Activated naive CD8-positive, alpha-beta T cell treated with anti-CD3 and anti-CD28 coated beads, Interleukin-2, amount 10 ng/mL, durations not matched to agents 7 days and 5 days (primary cell): ENCODE measurements around the gene ELF3. TPM values are rescaled to one million over a fixed set of nuclear protein-coding genes. Genes with fewer than 3 reads are reported as not detected.
"Not testable (repeated sequence)": the region's sequence is repeated elsewhere in the genome, so short reads cannot be mapped to it uniquely, and the experiment has no call there.

Experiments used
- ATAC-seq: fragments of 150-1000 bp; cut with Tn5 transposase; one replicate; pipeline ENCODE4 v1.10.0; 2021; ENCODE audit warnings: low read depth, moderate library complexity
- POLR2A ChIA-PET: fragments of 350-600 bp; sonication (Branson Sonifier 250); formaldehyde crosslinking; loops from one replicate; lab custom pipeline; 2021; ENCODE audit warnings: antibody characterized with exemption; lab: Charles Lee
- DNase-seq: peaks from one replicate; pipeline ENCODE4 v3.0.0; 2021
- H3K27ac Mint-ChIP-seq: one replicate; pipeline ENCODE4 v1.8.0; 2022; ENCODE audit warnings: mild to moderate bottlenecking, mixed read lengths
- H3K27me3 Mint-ChIP-seq: one replicate; pipeline ENCODE4 v1.8.0; 2022; ENCODE audit warnings: mild to moderate bottlenecking, moderate library complexity, mixed read lengths
- H3K36me3 Mint-ChIP-seq: one replicate; pipeline ENCODE4 v1.8.0; 2021; ENCODE audit warnings: mild to moderate bottlenecking, mixed read lengths
- H3K4me1 Mint-ChIP-seq: one replicate; pipeline ENCODE4 v1.8.0; 2021; ENCODE audit warnings: mixed read lengths
- H3K4me3 Mint-ChIP-seq: one replicate; pipeline ENCODE4 v1.8.0; 2022; ENCODE audit warnings: mild to moderate bottlenecking, moderate library complexity, mixed read lengths
- H3K9me3 Mint-ChIP-seq: one replicate; pipeline ENCODE4 v1.8.0; 2021; ENCODE audit warnings: mixed read lengths
- total RNA-seq, 2 experiments: library from RNA; stranded (reverse); gene quantifications; one replicate each; pipeline ENCODE4 v1.2.3, GENCODE V29; 2021

ELF3 gene
- total RNA-seq, 2 experiments from 2014 or later, result 0.82 to 0.83 TPM

- H3K9me3 Mint-ChIP-seq, result no peaks in the 10 kb centered on the region
- H3K27ac Mint-ChIP-seq, result no peak overlapping the region
- no peak overlapping the region for H3K4me3 Mint-ChIP-seq
- POLR2A ChIA-PET, result no interaction called here
- H3K4me1 Mint-ChIP-seq, result peaks cover 4% of the 10 kb centered on the region
- ATAC-seq (no peak), DNase-seq (no peak)
- H3K27me3 Mint-ChIP-seq, result peaks cover 3% of the 10 kb centered on the region
- no peaks in the 10 kb centered on the region for H3K36me3 Mint-ChIP-seq
Observed at GRCh38 chr1:202014060-202014459, 3.7 kb downstream of the ELF3 start.

GRCh38 chr1:202014915-202015661 is 4.7 kb downstream of the ELF3 start:
- H3K9me3 Mint-ChIP-seq, result no peaks in the 10 kb centered on the region
- H3K4me1 Mint-ChIP-seq, result peaks cover 2% of the 10 kb centered on the region
- H3K4me3 Mint-ChIP-seq, result no peak overlapping the region
- H3K27me3 Mint-ChIP-seq, result peaks cover 3% of the 10 kb centered on the region
- H3K27ac Mint-ChIP-seq, result no peak overlapping the region
- POLR2A ChIA-PET, result no interaction called here
- H3K36me3 Mint-ChIP-seq, result no peaks in the 10 kb centered on the region
- DNase-seq (no peak), ATAC-seq (no peak)

- H3K4me3 Mint-ChIP-seq, result no peak overlapping the region
- DNase-seq, result no peak
- H3K9me3 Mint-ChIP-seq, result no peaks in the 10 kb centered on the region
- no peak for ATAC-seq
- no peaks in the 10 kb centered on the region for H3K36me3 Mint-ChIP-seq
- peaks cover 2% of the 10 kb centered on the region for H3K4me1 Mint-ChIP-seq
- H3K27ac Mint-ChIP-seq, result no peak overlapping the region
- H3K27me3 Mint-ChIP-seq, result peaks cover 3% of the 10 kb centered on the region
- POLR2A ChIA-PET, result no interaction called here
Observed at GRCh38 chr1:202015662-202015937, 5.2 kb downstream of the ELF3 start.

- ATAC-seq, result no peak
- Mint-ChIP-seq H3K27ac (no peak overlapping the region), H3K27me3 (peaks cover 3% of the 10 kb centered on the region), H3K4me1 (peaks cover 2% of the 10 kb centered on the region), H3K36me3 (no peaks in the 10 kb centered on the region), H3K9me3 (no peaks in the 10 kb centered on the region), H3K4me3 (no peak overlapping the region)
- POLR2A ChIA-PET, result no interaction called here
- no peak for DNase-seq
Observed at GRCh38 chr1:202016022-202016810, 5.8 kb downstream of the ELF3 start.

GRCh38 chr1:202016811-202017748 is 6.7 kb downstream of the ELF3 start:
- Mint-ChIP-seq H3K4me1 (peaks cover 2% of the 10 kb centered on the region), H3K27ac (no peak overlapping the region), H3K9me3 (no peaks in the 10 kb centered on the region), H3K4me3 (no peak overlapping the region), H3K27me3 (peaks cover 3% of the 10 kb centered on the region), H3K36me3 (no peaks in the 10 kb centered on the region)
- no peak for DNase-seq
- no peak for ATAC-seq
- POLR2A ChIA-PET, result no interaction called here

- DNase-seq, result no peak
- Mint-ChIP-seq H3K4me3 (no peak overlapping the region), H3K36me3 (no peaks in the 10 kb centered on the region), H3K27ac (no peak overlapping the region), H3K9me3 (no peaks in the 10 kb centered on the region), H3K4me1 (peaks cover 2% of the 10 kb centered on the region), H3K27me3 (peaks cover 5% of the 10 kb centered on the region)
- POLR2A ChIA-PET, result no interaction called here
- no peak for ATAC-seq
Observed at GRCh38 chr1:202017749-202018467, 7.5 kb downstream of the ELF3 start.

- ATAC-seq (no peak), DNase-seq (no peak)
- H3K36me3 Mint-ChIP-seq, result no peaks in the 10 kb centered on the region
- H3K27ac Mint-ChIP-seq, result no peak overlapping the region
- POLR2A ChIA-PET, result no interaction called here
- no peak overlapping the region for H3K4me3 Mint-ChIP-seq
- H3K4me1 Mint-ChIP-seq, result peaks cover 2% of the 10 kb centered on the region
- peaks cover 6% of the 10 kb centered on the region for H3K27me3 Mint-ChIP-seq
- H3K9me3 Mint-ChIP-seq, result no peaks in the 10 kb centered on the region
Observed at GRCh38 chr1:202018468-202019234, 8.3 kb downstream of the ELF3 start.

GRCh38 chr1:202019235-202019558 is 8.8 kb downstream of the ELF3 start:
- H3K9me3 Mint-ChIP-seq, H3K27me3 Mint-ChIP-seq, H3K36me3 Mint-ChIP-seq, H3K4me3 Mint-ChIP-seq, ATAC-seq, H3K4me1 Mint-ChIP-seq, DNase-seq, H3K27ac Mint-ChIP-seq, POLR2A ChIA-PET: not testable (repeated sequence)

- Mint-ChIP-seq H3K27me3 (peaks cover 9% of the 10 kb centered on the region), H3K4me1 (peaks cover 2% of the 10 kb centered on the region), H3K4me3 (no peak overlapping the region), H3K27ac (no peak overlapping the region), H3K9me3 (no peaks in the 10 kb centered on the region), H3K36me3 (no peaks in the 10 kb centered on the region)
- ATAC-seq (no peak), DNase-seq (no peak)
- POLR2A ChIA-PET, result interaction anchor here (1.1 kb wide), 1 partner anchor 284 kb away, joined by 4 read pairs; no protein-coding TSS in a partner anchor
Observed at GRCh38 chr1:202023001-202023433, 12.6 kb downstream of the ELF3 start.

- Mint-ChIP-seq H3K27ac (no peak overlapping the region), H3K4me3 (no peak overlapping the region), H3K9me3 (no peaks in the 10 kb centered on the region), H3K4me1 (no peaks in the 10 kb centered on the region), H3K27me3 (peaks cover 13% of the 10 kb centered on the region), H3K36me3 (no peaks in the 10 kb centered on the region)
- POLR2A ChIA-PET, result no interaction called here
- no peak for DNase-seq
- no peak for ATAC-seq
Observed at GRCh38 chr1:202029171-202029665, 18.8 kb downstream of the ELF3 start.

GRCh38 chr1:202029727-202030126 is 19.3 kb downstream of the ELF3 start:
- H3K27ac Mint-ChIP-seq, result no peak overlapping the region
- H3K36me3 Mint-ChIP-seq, result no peaks in the 10 kb centered on the region
- no peak for ATAC-seq
- H3K4me1 Mint-ChIP-seq, result no peaks in the 10 kb centered on the region
- POLR2A ChIA-PET, result no interaction called here
- no peak for DNase-seq
- H3K27me3 Mint-ChIP-seq, result peaks cover 13% of the 10 kb centered on the region
- no peak overlapping the region for H3K4me3 Mint-ChIP-seq
- no peaks in the 10 kb centered on the region for H3K9me3 Mint-ChIP-seq

GRCh38 chr1:202031796-202032195 is 21.4 kb downstream of the ELF3 start:
- Mint-ChIP-seq H3K4me3 (no peak overlapping the region), H3K36me3 (no peaks in the 10 kb centered on the region), H3K9me3 (no peaks in the 10 kb centered on the region), H3K27me3 (peaks cover 7% of the 10 kb centered on the region), H3K27ac (no peak overlapping the region), H3K4me1 (no peaks in the 10 kb centered on the region)
- DNase-seq (no peak), ATAC-seq (no peak)
- POLR2A ChIA-PET, result no interaction called here
